SK-N-SH treated with all-trans-retinoic acid at 6 μM for 48 hours (cell line): ENCODE measurements around the gene CSNK2B.

Experiments used
- ARNTL ChIP-seq: fragments of 450-650 bp; formaldehyde crosslinking; IDR thresholded peaks from 2 replicates; pipeline ENCODE4 v1.5.0; 2020; ENCODE audit warnings: low read depth, mild to moderate bottlenecking, moderate library complexity, borderline replicate concordance
- BACH2 ChIP-seq: fragments of 250-450 bp; sonication (Bioruptor Pico); IDR thresholded peaks from 2 replicates; pipeline ENCODE4 v1.9.0; 2021; ENCODE audit warnings: mild to moderate bottlenecking, borderline replicate concordance
- CSRNP3 ChIP-seq: fragments of 250-450 bp; sonication (Bioruptor Pico); IDR thresholded peaks from 2 replicates; pipeline ENCODE4 v1.5.1; 2021; ENCODE audit warnings: mild to moderate bottlenecking, moderate library complexity
- SNAI2 ChIP-seq: fragments of 250-450 bp; sonication (Bioruptor Pico); IDR thresholded peaks from 2 replicates; pipeline ENCODE4 v1.5.0; 2020; ENCODE audit warnings: mild to moderate bottlenecking, moderate library complexity
- TCF4 ChIP-seq: fragments of 250-450 bp; sonication (Bioruptor Pico); IDR thresholded peaks from 2 replicates; pipeline ENCODE4 v1.8.0; 2021; ENCODE audit warnings: mild to moderate bottlenecking, moderate library complexity, borderline replicate concordance
- ZNF565 ChIP-seq: fragments of 450-650 bp; formaldehyde crosslinking; conservative IDR thresholded peaks from 2 replicates; pipeline ENCODE4 v1.5.0; 2020; ENCODE audit warnings: low read depth, mild to moderate bottlenecking, moderate library complexity
- ZNF8 ChIP-seq: fragments of 450-650 bp; formaldehyde crosslinking; IDR thresholded peaks from 2 replicates; pipeline ENCODE4 v1.5.0; 2020; ENCODE audit warnings: mild to moderate bottlenecking, moderate library complexity
- TF ChIP-seq, protein P1 (sequence below): fragments of 250-450 bp; sonication (Bioruptor Pico); IDR thresholded peaks from 2 replicates; pipeline ENCODE4 v1.8.0; 2020; ENCODE audit warnings: mild to moderate bottlenecking, moderate library complexity, borderline replicate concordance

- TF ChIP-seq, protein P1, sequence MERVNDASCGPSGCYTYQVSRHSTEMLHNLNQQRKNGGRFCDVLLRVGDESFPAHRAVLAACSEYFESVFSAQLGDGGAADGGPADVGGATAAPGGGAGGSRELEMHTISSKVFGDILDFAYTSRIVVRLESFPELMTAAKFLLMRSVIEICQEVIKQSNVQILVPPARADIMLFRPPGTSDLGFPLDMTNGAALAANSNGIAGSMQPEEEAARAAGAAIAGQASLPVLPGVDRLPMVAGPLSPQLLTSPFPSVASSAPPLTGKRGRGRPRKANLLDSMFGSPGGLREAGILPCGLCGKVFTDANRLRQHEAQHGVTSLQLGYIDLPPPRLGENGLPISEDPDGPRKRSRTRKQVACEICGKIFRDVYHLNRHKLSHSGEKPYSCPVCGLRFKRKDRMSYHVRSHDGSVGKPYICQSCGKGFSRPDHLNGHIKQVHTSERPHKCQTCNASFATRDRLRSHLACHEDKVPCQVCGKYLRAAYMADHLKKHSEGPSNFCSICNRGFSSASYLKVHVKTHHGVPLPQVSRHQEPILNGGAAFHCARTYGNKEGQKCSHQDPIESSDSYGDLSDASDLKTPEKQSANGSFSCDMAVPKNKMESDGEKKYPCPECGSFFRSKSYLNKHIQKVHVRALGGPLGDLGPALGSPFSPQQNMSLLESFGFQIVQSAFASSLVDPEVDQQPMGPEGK (CRISPR knock-in tag): no peak
- TF ChIP-seq SNAI2 (no peak), CSRNP3 (CRISPR knock-in tag) (no peak), ZNF8 (CRISPR knock-in tag) (no peak), TCF4 (CRISPR knock-in tag) (no peak), ARNTL (CRISPR knock-in tag) (no peak), ZNF565 (CRISPR knock-in tag) (no peak), BACH2 (no peak)
Measured at GRCh38 chr6:31636698-31637596, 28.9 kb upstream of the CSNK2B start.
